Tibial nerve (tissue), 4 donors: Measurements from ENCODE around the gene KRTAP10-9.

ENCODE experiments used
- CTCF ChIP-seq, 5 experiments: fragments of 200-600 bp in 3 of 5; fragments of 450-650 bp in 2 of 5; sonication (generic) in 3 of 5; IDR thresholded peaks; one replicate each; pipeline ENCODE4 v1.5.1; 2016 to 2019; ENCODE audit warnings: antibody characterized with exemption in 5 of 5, mild to moderate bottlenecking in 3 of 5, moderate library complexity in 2 of 5
- EP300 ChIP-seq, 2 donors: sonication (generic); formaldehyde crosslinking; IDR thresholded peaks; one replicate each; pipeline ENCODE4 v1.6.1; 2017; ENCODE audit warnings: antibody characterized with exemption in 2 of 2, mild to moderate bottlenecking in 1 of 2
- POLR2A ChIP-seq, 2 donors: fragments of 450-650 bp; IDR thresholded peaks; one replicate each; pipeline ENCODE4 v1.6.1; 2017; ENCODE audit warnings: antibody characterized with exemption in 2 of 2, mild to moderate bottlenecking in 2 of 2, moderate library complexity in 2 of 2

GRCh38 chr21:44677881-44678280 is 51.0 kb downstream of the KRTAP10-9 start:
- TF ChIP-seq CTCF (IDR thresholded peaks at IDR 0.05) (no peak), EP300 (IDR thresholded peaks at IDR 0.05) (no peak), POLR2A (IDR thresholded peaks at IDR 0.05) (no peak)
